HPDE6-E6E7 (cell line): Measurements from ENCODE around the gene CD99.
A peak's percentile ranks its signal among the peaks of the same experiment; 100 is the strongest.

Experiments used
- DNase-seq: peaks from one replicate; pipeline ENCODE4 v3.0.0; 2011; ENCODE audit warnings: missing footprints; ENCODE audit errors: extremely low spot score

The CD99 gene

GRCh38 chrX:2698604-2699003 lies 7.5 kb downstream of the CD99 start:
- peak; percentile 32 for DNase-seq

GRCh38 chrX:2699959-2700358 lies 8.9 kb downstream of the CD99 start:
- no peak for DNase-seq

GRCh38 chrX:2700405-2701320 lies 9.6 kb downstream of the CD99 start:
- no peak for DNase-seq

- DNase-seq = no peak
Measured at GRCh38 chrX:2701600-2701999, 10.5 kb downstream of the CD99 start.

GRCh38 chrX:2703991-2704369 lies 12.9 kb downstream of the CD99 start:
- no peak for DNase-seq

- no peak for DNase-seq
Measured at GRCh38 chrX:2705046-2705832, 14.1 kb downstream of the CD99 start.

GRCh38 chrX:2707334-2707760 lies 16.3 kb downstream of the CD99 start:
- DNase-seq = peak; percentile 53

- no peak for DNase-seq
Measured at GRCh38 chrX:2708021-2708420, 16.9 kb downstream of the CD99 start.

- DNase-seq = no peak
Measured at GRCh38 chrX:2708592-2709188, 17.6 kb downstream of the CD99 start.

GRCh38 chrX:2709556-2709955 lies 18.5 kb downstream of the CD99 start:
- no peak for DNase-seq

- DNase-seq = peak; percentile 42
Measured at GRCh38 chrX:2710041-2710840, 19.1 kb downstream of the CD99 start.

- no peak for DNase-seq
Measured at GRCh38 chrX:2711441-2711840, 20.3 kb downstream of the CD99 start.

GRCh38 chrX:2712428-2712827 lies 21.3 kb downstream of the CD99 start:
- no peak for DNase-seq

GRCh38 chrX:2712890-2713840 lies 22.1 kb downstream of the CD99 start:
- no peak for DNase-seq

- DNase-seq = no peak
Measured at GRCh38 chrX:2714551-2714950, 23.5 kb downstream of the CD99 start.

GRCh38 chrX:2715066-2715600 lies 24.0 kb downstream of the CD99 start:
- no peak for DNase-seq

- DNase-seq = no peak
Measured at GRCh38 chrX:2717312-2717711, 26.2 kb downstream of the CD99 start.

GRCh38 chrX:2718821-2719220 lies 27.7 kb downstream of the CD99 start:
- DNase-seq = no peak

GRCh38 chrX:2719774-2720447 lies 28.8 kb downstream of the CD99 start:
- no peak for DNase-seq
